Hepatocyte (in vitro differentiated cells): Measurements from ENCODE around the gene SURF1. TPM values are rescaled to one million over a fixed set of nuclear protein-coding genes. Genes with fewer than 3 reads are reported as not detected.

Source experiments
- DNase-seq: peaks from one replicate; pipeline ENCODE4 v3.0.0-alpha.2; 2016; ENCODE audit warnings: low spot score
- H2AFZ ChIP-seq: fragments of 200-600 bp; sonication (generic); 2 replicates; pipeline ENCODE4 v1.6.0; 2016; ENCODE audit warnings: antibody characterized with exemption, mild to moderate bottlenecking
- H3K27ac ChIP-seq: fragments of 200-600 bp; sonication (generic); 2 replicates; pipeline ENCODE4 v1.5.1; 2016; ENCODE audit warnings: mild to moderate bottlenecking
- H3K27me3 ChIP-seq: fragments of 200-600 bp; sonication (generic); 2 replicates; pipeline ENCODE4 v1.6.1; 2016
- H3K36me3 ChIP-seq: fragments of 200-600 bp; sonication (generic); replicated peaks from 2 replicates; pipeline ENCODE4 v1.5.1; 2016; ENCODE audit warnings: low read depth; ENCODE audit not compliant: insufficient read depth
- H3K4me1 ChIP-seq: fragments of 200-600 bp; sonication (generic); 2 replicates; pipeline ENCODE4 v1.5.1; 2016; ENCODE audit warnings: mild to moderate bottlenecking, moderate library complexity; ENCODE audit not compliant: insufficient read depth
- H3K4me2 ChIP-seq: fragments of 200-600 bp; sonication (generic); 2 replicates; pipeline ENCODE4 v1.6.0; 2016
- H3K4me3 ChIP-seq: fragments of 200-600 bp; sonication (generic); 2 replicates; pipeline ENCODE4 v1.5.1; 2016; ENCODE audit warnings: mild to moderate bottlenecking
- H3K79me2 ChIP-seq: fragments of 200-600 bp; sonication (generic); 2 replicates; pipeline ENCODE4 v1.6.0; 2017; ENCODE audit warnings: mild to moderate bottlenecking
- H3K9me2 ChIP-seq: fragments of 200-600 bp; sonication (generic); replicated peaks from 2 replicates; pipeline ENCODE4 v1.6.0; 2017; ENCODE audit warnings: mild to moderate bottlenecking; ENCODE audit not compliant: insufficient read depth
- H3K9me3 ChIP-seq: fragments of 200-600 bp; sonication (generic); 2 replicates; pipeline ENCODE4 v1.5.1; 2016; ENCODE audit warnings: low read depth, mild to moderate bottlenecking
- H4K20me1 ChIP-seq: fragments of 200-600 bp; sonication (generic); 2 replicates; pipeline ENCODE4 v1.6.0; 2016; ENCODE audit warnings: mild to moderate bottlenecking; ENCODE audit not compliant: insufficient read depth, poor library complexity, severe bottlenecking
- EZH2 ChIP-seq: fragments of 200-600 bp; sonication (generic); IDR thresholded peaks from 2 replicates; pipeline ENCODE4 v1.6.1; 2016; ENCODE audit warnings: antibody characterized with exemption, mild to moderate bottlenecking, borderline replicate concordance
- EZH2phosphoT487 ChIP-seq: fragments of 200-600 bp; sonication (generic); IDR thresholded peaks from one replicate; pipeline ENCODE4 v1.6.1; 2018; ENCODE audit warnings: antibody characterized with exemption, mild to moderate bottlenecking, low read depth, moderate library complexity; ENCODE audit not compliant: unreplicated experiment, severe bottlenecking
- WGBS: methylation state at CpG from one replicate; pipeline ENCODE4 v1.1.6; 2016; ENCODE audit warnings: low lambda C conversion rate; ENCODE audit errors: missing lambda C conversion rate; 5-methylcytosine and 5-hydroxymethylcytosine counted together
- polyA plus RNA-seq: library from polyadenylated mRNA; unstranded; fragments of >200 nt; fragmentation: Nextera tagmentation; extraction: Ambion mirVana; gene quantifications from 2 replicates; pipeline ENCODE4 v1.2.1, GENCODE V29; 2016
- total RNA-seq: library from RNA; depleted of rRNA; stranded (reverse); fragments of >200 nt; gene quantifications from 2 replicates; pipeline ENCODE4 v1.2.3, GENCODE V29; 2014
- TF ChIP-seq, protein P1 (sequence below): fragments of 200-600 bp; sonication (generic); IDR thresholded peaks from 2 replicates; pipeline ENCODE4 v1.5.1; 2016; ENCODE audit warnings: antibody characterized with exemption, mild to moderate bottlenecking; ENCODE audit not compliant: poor library complexity

SURF1 gene
- total and polyA plus RNA-seq, 2 experiments from 2014 or later, result 37.4 to 76.5 TPM

DNA sequence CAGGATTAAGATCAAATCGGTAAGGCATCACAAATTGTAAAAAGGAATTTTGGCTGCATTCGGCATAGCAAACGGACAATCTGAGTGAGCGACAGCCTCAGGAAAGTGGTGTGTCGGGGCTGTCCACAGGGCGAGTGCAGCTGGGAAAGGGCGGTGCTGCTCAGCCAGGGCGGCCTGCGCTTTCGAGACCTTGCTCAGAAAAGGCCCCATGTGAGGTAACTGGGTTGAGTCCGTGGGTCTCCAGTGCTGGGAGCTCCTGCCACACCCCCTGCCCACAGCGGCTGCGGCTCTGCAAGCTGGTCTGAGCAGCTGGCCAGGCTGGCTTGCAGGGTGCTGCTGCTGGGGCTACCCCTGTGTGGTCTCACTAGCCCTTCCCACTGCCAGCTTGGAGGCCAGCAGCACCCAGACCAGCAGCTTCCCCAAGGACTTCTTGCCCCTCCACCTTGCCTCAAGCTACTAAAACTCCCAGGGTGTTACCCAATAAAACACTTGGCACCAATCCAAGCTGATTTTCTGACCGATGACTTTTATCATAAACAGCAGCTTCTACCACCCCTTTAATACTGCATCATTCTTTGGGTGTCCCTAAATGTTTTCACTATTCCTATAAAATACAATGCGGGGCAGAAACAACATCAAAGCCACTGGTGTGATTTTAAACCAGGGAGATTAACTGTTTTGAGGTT, 6.2 kb upstream of the SURF1 start:
- H3K79me2 ChIP-seq, result peaks cover 70% of the 10 kb centered on the region
- peaks cover 7% of the 10 kb centered on the region for H3K4me1 ChIP-seq
- 89% methylated on average over 15 of the region's 15 CpGs for WGBS
- H2AFZ ChIP-seq, result no peak overlapping the region
- DNase-seq, result no peak
- no peak overlapping the region for H3K27ac ChIP-seq
- H3K36me3 ChIP-seq, result no peaks in the 10 kb centered on the region
- no peaks in the 10 kb centered on the region for H3K27me3 ChIP-seq
- H3K4me2 ChIP-seq, result no peak overlapping the region
- H3K4me3 ChIP-seq, result no peak overlapping the region
- no peaks in the 10 kb centered on the region for H3K9me2 ChIP-seq
- H3K9me3 ChIP-seq, result no peaks in the 10 kb centered on the region
- TF ChIP-seq EZH2phosphoT487 (no peak), EZH2 (no peak)
- TF ChIP-seq, protein P1, sequence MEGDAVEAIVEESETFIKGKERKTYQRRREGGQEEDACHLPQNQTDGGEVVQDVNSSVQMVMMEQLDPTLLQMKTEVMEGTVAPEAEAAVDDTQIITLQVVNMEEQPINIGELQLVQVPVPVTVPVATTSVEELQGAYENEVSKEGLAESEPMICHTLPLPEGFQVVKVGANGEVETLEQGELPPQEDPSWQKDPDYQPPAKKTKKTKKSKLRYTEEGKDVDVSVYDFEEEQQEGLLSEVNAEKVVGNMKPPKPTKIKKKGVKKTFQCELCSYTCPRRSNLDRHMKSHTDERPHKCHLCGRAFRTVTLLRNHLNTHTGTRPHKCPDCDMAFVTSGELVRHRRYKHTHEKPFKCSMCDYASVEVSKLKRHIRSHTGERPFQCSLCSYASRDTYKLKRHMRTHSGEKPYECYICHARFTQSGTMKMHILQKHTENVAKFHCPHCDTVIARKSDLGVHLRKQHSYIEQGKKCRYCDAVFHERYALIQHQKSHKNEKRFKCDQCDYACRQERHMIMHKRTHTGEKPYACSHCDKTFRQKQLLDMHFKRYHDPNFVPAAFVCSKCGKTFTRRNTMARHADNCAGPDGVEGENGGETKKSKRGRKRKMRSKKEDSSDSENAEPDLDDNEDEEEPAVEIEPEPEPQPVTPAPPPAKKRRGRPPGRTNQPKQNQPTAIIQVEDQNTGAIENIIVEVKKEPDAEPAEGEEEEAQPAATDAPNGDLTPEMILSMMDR, result no peak
- peaks cover 62% of the 10 kb centered on the region for H4K20me1 ChIP-seq

DNA sequence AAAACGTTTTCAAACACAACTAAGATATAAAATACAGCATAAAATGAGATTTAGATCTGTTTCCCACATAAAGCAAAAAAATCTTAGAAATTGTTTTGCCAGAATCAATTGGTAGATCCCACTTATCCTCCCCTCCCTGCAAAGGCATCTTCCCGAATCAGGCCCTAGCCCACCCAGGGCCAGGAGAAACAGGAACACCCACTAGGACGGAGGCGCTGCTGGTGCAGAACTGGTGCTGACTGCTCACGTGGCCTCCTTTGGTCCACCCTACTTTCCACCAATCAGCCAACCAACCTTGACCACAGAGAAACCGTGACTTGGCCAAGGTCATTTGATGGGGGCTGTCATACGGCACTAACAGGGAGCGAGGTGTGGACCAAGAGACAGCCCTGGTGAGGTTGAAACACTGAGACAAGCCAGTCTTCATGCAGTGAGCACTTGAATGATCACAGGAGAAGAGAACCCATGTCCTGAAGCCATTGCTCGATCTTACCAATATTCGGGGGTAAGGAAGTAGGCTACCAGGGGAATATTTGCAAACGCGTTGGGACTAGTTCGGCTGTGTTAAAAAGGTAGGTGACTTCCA, 5.3 kb upstream of the SURF1 start:
- TF ChIP-seq EZH2 (no peak), EZH2phosphoT487 (no peak)
- TF ChIP-seq, protein P1, result no peak
- no peaks in the 10 kb centered on the region for H3K36me3 ChIP-seq
- H3K4me1 ChIP-seq, result peaks cover 14% of the 10 kb centered on the region
- H3K9me2 ChIP-seq, result no peaks in the 10 kb centered on the region
- WGBS, result 91% methylated on average over 13 of the region's 13 CpGs
- H2AFZ ChIP-seq, result no peak overlapping the region
- H3K4me2 ChIP-seq, result no peak overlapping the region
- no peak overlapping the region for H3K4me3 ChIP-seq
- H3K27me3 ChIP-seq, result no peaks in the 10 kb centered on the region
- H3K27ac ChIP-seq, result no peak overlapping the region
- no peaks in the 10 kb centered on the region for H3K9me3 ChIP-seq
- DNase-seq, result no peak
- peaks cover 53% of the 10 kb centered on the region for H4K20me1 ChIP-seq
- H3K79me2 ChIP-seq, result peaks cover 69% of the 10 kb centered on the region

DNA sequence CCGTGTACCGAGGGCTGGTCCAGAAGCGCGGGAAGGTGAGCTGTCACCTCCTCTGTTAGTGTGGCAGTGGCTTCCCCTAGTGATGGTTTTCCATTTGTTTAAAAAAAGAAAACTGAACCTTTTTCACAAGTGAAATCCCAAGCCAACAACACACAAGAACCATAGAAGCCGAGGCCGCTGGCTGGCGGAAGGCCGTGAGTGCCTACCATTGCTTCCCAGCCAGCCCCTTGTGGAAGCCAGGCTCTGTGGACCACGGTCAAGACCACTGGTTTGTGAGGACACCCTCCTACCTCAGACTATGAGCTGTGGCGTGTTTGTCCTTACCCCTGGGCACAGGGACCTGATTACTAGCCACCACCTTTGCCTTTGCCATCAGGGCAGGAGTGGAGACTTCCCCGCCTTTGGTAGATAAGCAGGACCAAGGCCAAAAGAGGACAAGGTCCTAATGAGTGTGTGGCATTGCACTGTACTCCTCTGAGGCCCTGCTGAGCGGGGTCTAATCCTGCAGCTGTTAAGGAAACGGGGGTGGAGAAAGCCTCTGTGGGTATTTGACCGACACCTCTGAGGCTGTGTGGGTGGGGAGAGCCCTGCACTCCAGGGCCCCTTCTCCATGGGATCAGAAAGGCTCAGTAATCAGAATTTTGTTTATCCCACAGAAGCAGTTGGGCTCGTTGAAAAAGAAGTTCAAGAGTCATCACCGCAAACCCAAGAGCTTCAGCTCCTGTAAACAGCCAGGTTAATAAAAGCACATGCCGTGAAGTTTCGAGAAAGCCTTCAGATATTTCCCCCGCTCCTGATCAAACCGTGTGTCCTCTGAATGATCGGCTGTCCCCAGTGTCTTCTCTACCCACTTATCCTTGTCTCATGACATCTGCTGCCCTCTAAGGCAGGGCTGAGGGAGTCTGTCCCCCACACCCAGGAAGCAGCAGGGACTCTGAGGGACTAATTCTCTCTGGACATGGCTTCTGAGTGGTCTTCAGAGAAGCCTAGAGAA, 4.4 kb upstream of the SURF1 start:
- no peak overlapping the region for H3K4me2 ChIP-seq
- H3K4me3 ChIP-seq, result no peak overlapping the region
- WGBS, result 89% methylated on average over 21 of the region's 21 CpGs
- no peak overlapping the region for H2AFZ ChIP-seq
- TF ChIP-seq EZH2 (no peak), EZH2phosphoT487 (no peak)
- no peaks in the 10 kb centered on the region for H3K36me3 ChIP-seq
- H3K9me2 ChIP-seq, result no peaks in the 10 kb centered on the region
- H3K27ac ChIP-seq, result peak overlapping the region; percentile 31
- H3K9me3 ChIP-seq, result no peaks in the 10 kb centered on the region
- H3K79me2 ChIP-seq, result peaks cover 64% of the 10 kb centered on the region
- no peak for DNase-seq
- peaks cover 44% of the 10 kb centered on the region for H4K20me1 ChIP-seq
- H3K4me1 ChIP-seq, result peaks cover 14% of the 10 kb centered on the region
- H3K27me3 ChIP-seq, result no peaks in the 10 kb centered on the region
